NCI-H2081 treated with DMSO at 0.1 percent for 48 hours (cell line): Measurements from ENCODE around the gene TEX52.
"Not testable (repeated sequence)": the region's sequence is repeated elsewhere in the genome, so short reads cannot be mapped to it uniquely, and the experiment has no call there.

Source experiments
- DNase-seq: peaks from one replicate; lab custom pipeline; 2025; lab: John Stamatoyannopoulos, UW

The TEX52 gene

DNA sequence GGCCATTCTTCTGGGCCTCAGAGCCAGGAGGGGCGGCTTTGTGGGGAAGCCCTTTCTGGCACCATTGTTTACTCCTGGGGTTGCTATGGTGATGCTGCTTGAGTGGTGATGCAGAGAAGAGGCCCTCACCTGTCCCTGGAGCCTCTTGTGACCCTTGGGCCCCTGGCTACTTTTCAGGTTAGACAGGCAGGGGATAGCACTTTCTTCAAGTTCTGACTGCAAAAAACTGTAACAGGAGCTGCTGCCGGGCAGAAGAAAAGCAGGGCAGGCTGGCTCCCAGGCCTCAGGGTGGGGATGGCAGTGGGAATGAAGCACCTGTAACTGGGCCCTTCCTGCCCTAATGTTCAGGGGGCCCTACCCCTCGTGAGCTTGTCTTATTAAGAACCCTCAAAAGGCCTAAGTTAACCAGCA is at the start of gene TEX52:
Gene TEX52 (minus strand): TSS at position 19 of the 411 bp plus-strand sequence. CDS start 13 bp downstream, at position 6.
- no peak for DNase-seq

DNA sequence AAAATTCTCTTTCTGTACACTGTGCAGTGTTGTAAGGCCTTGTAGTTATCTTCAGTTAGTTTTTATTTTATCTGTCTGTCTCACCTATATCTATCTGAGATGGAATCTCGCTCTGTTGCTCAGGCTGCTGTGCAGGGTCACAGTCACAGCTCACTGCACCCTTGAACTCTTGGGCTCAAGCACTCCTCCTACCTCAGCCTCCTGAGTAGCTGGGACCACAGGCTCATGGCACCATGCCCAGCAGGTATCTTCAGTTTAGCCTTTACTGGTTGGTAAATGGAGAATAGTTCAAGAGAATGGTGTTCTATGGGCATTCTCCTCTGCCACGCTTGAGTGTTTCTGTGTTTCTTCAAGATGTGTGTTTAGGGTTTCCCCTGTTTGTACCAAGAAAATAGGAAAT is 47.4 kb upstream of the TEX52 start:
- no peak for DNase-seq

DNA sequence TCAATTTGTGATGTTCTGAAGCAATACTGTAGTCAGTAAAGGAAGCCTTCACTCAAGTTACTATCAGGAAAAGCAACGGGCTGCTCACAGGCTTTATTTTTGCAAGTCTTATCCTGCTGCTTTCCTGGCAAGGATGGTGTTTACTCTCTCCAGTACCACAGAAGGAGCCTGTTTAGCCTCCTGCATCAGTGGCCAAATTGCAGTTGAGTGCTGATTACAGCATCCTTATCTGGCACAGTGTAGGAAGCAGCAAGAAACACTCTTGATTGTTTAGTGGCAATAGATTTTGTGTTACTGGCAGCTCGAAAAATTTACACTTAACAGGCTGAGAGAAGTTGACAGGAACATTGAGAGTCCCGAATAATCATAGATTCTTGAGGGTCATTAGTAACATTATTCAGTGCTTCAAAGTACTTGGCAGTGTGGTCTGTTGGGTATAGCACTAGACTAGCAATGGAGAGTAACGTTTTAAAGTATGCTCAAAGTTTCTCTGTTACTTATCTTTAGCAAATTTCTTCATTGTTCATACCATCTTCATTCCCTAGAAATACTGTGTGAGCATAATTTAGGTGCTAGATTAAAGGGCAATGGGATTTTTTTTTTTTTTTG is 45.5 kb upstream of the TEX52 start:
- DNase-seq: no peak

DNA sequence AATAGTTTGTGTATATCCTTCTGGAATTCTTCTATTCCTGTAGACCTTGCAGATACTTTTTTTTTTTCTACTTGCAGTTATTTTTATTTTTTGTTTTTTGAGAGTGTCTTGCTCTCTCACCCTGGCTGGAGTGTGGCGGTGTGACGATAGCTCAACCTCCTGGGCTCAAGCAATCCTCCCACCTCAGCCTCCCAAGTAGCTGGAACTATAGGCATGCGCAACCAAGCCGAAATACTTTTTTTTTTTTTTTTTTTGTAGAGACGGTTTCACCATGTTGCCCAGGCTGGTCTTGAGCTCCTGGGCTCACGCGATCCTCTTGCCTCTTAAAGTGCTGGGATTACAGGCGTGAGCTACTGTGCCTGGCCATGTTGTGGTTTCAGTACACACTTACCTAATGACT is 43.8 kb upstream of the TEX52 start:
- DNase-seq: no peak

DNA sequence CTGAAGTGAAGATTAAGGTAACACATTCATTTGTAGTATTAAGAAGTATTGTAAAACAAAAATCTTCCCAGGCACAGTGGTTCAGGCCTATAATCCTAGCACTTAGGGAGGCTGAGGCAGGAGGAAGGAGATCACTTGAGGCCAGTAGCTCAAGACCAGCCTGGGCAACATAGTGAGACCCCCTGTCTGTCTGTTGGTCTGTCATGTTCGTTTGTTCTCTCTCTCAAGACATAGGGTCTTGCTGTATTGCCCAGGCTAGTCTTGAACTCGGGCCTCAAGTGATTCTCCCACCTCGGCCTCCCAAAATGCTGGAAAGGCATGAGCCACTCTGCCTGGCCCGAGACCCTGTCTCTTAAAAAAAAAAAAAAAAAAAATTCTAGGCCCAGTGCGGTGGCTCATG is 40.6 kb upstream of the TEX52 start:
- DNase-seq: no peak

DNA sequence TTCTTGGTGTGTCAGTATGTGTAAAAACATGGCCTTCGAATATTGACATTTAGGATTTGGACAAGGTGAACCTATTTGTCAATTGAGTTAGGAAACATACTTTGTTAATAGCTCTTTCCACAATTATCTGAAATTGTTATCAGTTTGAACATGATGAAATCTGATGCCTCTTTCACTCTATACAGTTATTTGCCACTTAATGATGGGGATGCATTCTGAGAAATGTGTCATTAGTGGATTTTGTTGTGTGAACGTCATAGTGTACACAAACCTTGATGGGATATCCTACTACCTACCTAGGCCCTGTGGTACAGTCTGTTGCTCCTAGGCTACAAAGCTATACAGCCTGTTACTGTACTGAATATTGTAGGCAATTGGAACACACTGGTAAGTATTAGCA is 38.7 kb upstream of the TEX52 start:
- no peak for DNase-seq

DNA sequence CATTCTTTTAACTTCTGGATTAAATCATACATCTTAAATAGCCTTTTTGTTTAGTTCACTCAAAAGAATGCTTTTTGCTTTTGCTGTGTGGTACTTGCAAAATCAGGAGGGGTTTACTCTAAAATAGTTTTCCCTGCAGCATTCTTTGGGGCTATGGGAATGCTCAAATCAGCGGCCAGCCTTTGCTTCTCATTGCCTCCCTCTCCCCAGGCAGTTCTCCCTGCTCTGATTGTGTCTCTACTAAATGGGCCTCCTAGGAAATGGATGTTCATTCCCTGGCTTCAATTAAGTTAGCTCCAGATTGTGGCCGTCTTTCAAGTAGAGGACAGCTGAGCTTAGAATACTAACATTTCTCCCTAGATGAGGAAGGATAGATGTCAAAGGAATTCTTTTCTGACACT is 38.2 kb upstream of the TEX52 start:
- no peak for DNase-seq

DNA sequence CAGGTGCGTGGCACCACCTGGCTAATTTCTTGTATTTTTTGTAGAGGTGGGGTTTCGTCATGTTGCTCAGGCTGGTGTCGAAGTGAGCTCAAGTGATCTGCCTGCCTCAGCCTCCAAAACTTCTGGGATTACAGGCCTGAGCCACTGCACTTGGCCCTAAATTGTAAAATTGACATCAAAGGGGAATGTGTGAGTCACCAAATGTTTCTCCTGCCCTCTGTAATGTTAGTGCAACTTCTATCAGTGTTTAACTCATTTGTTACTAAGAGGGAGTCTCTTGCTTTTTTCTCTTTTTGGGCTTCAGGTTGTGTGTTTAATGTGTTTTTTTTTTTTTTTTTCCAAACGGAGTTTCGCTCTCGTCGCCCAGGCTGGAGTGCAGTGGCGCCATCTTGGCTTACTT is 36.2 kb upstream of the TEX52 start:
- DNase-seq: no peak

DNA sequence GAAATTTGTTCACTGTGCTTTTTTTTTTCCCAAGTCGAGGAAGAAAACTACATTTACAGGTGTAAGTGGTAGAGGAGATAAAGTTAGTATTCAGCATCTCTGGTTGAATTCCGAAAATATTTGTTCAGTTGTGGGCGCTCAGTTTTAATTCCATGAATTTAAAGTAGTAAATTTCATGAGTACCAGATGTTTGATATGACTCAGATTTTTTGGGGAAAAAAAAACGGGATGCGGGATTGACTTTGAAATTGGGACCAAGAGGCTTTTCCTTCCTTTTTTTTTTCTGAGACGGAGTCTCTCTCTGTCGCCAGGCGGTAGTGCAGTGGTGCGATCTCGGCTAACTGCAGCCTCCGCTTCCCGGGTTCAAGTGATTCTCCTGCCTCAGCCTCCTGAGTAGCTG is 35.4 kb upstream of the TEX52 start:
- DNase-seq: no peak

DNA sequence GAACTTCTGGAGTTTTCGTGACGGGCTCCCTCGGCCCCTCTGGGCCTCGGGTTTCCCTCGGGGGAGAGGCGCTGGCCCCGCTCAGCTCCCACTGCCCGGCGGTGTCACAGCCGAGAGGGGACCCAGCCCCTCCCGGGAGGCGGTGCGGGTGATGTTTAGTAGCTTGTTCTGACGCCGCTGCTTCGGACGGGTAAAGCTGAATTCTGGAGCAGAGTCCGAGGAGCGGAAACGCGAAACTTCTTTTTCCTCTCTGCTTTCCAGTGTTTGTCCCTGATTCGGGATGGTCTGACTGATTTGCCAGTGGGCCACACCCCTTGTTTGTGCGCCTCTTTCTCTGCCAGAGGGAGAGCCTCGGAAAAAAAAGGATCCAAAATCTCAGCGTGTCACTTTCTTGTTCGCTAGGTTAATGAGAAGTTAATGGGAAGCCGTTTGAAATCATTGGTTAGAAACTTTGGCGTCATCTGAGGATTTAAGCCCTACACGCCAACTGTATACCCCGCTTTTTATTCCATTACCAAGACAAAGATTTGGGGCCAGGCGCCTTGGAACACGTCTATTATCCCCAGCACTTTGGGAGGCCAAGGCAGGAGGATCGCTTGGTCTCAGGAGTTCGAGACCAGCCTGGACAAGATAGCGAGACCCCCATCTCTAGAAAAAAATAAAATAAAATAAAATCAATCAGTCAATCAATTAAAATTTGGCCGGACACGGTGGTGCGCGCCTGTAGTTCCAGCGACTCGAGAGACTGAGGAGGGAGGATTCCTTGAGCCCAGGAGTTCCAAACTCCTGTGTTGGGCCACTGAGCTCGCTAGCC is 34.6 kb upstream of the TEX52 start:
- no peak for DNase-seq

DNA sequence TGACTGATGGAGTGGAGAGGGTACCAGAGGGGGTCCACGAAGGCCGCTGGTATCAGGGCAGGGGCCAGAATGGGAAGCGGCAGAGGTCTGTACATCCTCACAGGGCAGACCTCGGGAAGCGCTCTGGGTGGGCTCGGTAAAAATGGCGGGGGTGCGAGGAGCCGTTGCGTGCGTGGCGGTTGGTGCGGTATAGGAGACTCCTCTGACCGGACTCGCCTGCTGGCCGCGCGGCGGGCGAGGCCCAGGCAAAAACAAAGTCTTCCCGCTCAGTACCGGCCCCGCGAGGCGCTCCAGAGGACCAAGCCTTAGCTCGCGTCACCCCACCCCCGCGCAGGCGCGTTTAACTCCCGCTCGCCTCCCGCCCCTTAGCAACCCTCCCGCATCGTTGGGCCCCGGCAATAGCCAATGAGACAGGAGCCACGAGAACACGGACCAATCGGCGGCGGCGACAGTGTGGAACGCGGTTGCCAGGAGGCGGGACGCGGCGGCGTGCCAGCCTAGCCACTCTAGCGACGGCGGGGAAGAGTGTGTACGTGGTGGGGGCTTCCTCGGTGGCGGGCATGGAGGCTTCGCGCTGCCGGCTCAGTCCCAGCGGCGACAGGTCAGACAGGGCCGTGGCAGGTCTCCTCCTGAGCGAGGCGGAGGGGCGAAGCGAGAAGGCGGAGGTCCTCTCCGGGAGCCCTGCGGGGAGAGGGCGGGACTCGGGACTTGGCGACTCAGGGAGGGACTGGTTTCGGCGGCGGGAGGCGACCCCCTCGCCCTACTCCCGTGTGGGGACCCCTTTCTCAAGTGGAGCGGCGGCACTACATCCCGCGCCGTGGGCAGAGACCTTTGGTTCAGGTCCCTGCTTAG is 33.8 kb upstream of the TEX52 start, which contains the start of gene TULP3:
Gene TULP3 (plus strand): TSS at position 504 of the 852 bp plus-strand sequence. CDS start 57 bp downstream, at position 561.
- peak; percentile 91 for DNase-seq

DNA sequence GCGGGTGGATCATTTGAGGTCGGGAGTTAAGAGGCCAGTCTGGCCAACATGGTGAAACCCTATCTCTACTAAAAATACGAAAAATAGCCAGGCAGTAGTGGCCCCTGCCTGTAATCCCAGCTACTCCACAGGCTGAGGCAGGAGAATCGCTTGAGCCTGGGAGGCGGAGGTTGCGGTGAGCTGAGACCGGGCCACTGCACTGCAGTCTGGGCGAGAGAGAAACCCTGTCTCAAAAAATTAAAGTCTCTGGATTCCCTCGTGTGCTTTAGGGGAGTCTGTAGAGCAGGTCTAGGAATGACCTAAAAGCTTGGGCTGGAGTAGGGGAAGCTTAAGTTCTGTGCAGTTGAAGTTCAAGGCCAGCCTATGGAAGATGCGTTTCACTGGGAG is 33.2 kb upstream of the TEX52 start:
- no peak for DNase-seq

DNA sequence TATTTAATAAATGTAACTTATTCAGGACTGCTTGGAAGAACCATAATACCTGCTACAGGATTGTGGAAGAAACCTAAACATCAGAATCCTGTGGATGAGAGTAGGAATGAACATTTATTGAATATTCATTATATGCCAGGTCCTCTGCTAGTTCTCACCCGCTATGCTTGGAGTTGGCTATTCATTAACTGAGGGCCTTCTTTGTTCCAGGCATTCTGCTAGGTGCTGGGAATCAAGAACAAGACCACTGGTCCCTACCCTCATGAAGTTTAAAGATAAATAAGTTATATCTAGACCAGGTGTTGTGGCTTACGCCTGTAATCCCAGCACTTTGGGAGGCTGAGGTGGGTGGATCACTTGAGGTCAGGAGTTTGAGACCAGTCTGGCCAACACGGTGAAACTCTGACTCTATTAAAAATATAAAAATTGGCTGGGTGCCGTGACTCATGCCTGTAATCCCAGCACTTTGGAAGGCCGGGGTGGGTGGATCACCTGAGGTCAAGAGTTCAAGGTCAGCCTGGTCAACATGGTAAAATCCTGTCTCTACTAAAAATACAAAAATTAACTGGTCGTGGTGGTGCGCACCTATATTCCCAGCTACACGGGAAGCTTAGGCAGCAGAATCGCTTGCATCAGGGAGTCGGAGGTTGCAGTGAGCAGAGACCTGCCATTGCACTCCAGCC is 30.1 kb upstream of the TEX52 start:
- DNase-seq: no peak

DNA sequence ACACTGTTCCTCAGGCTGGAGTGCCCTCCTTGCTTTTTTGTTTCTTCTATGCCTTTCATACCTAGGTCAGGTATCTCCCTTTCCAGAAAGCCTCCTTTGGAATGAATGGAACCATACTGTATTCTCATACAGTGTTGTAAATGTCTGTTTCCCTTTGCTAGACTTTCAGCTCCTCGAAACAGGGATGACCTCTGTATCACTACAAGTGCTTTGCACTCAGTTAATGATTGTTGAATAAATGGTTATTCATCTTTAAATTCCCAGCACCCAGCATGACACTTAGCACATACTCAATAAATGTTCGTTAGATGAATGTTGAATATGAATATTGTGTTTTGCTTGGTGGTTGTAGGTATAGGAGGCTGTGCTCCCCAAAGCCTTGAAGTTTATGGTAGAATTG is 28.0 kb upstream of the TEX52 start:
- no peak for DNase-seq

DNA sequence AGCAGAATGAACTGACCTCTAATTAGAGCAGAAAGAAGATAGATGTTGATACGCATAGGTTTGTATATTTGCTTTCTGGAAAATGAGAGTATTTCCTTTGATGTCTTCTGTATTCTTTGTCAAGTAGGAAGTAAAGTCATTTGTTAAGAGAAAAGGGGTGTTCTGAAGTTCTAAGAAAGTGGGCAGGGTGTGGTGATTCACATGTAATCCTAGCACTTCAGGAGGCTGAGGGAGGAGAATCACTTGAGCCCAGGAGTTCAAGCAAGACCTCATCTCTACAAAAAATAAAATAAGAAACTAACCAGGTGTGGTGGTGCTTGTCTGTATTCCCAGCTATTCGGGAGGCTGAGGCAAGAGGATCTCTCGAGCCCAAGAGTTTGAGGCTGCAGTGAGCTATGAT is 23.0 kb upstream of the TEX52 start:
- DNase-seq: no peak

DNA sequence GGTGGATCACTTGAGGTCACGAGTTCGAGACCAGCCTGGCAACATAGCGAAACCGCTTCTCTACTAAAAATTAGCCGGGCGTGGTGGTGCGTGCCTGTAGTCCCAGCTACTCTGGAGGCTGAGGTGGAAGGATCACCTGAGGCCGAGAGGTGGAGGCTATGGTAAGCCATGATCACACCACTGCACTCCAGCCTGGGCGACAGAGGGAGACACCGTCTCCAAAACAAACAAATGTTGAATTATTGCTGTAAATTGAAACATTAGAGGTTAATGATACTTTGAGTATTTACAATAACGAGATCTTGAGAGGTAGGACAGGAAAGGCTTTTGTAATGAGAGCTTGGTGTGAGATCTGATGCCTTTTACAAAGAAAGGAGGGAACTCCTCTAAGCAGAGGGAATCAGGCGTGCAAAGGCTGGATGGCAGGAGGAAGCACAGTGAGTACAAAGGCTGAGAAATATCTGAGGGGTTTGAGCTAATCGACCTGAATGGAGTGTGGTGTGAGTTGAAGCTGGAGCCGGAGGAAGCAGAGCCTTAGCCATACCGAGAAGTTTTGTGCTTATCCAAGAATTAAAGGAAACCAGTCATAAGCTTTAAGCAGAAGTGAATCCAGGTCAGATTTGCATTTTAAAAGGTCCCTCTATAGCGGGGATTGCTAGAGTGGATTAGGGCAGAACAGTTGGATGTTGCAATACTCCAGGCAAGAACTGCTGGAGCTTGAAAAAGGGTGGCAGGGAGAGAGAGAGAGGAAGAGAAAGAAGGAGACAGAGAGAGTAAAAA is 21.3 kb upstream of the TEX52 start:
- no peak for DNase-seq

DNA sequence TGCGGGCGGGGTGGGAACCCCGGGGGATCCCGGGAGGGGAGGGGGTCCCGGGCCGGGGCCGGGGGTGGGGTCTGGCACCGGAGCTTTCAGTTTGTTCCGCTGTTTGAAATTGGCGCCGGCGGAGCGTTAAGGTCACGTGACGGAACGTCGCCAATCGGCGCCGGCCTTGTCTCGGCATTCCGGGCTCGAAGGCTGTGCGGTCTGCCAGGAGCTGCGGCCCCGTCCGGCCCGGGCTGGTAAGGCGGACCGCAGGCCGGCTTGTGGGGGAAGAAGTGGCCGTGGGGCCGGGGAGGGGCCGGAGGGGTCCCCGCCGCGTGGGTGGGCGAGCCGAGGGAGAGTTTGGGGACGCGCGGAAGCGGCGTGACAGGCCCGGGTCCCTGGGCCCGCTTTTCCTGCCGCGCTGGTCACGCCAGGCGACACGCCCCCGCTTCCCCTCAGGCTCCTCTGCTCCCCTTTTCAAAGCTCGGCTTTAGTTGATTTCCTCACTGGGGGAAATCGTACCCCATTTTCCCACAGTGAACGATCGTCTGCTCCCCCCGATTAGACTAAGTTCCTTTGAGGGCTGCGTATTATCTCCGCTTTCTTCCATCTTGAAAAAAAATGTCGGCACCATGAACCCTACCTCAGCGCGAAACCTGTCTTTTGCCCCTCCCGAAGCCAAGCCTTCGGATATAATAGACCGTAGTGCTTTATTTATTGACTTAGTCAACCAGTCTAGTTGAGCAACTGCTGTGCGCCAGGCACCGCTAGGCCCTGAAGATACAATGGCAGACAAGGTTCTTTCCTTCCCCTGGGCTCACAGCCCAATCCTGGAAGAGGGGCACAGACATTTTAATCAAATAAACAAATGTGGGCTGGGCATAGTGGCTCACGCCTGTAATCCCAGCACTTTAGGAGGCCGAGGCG is 20.5 kb upstream of the TEX52 start, which contains the start of the genes FOXM1 and RHNO1:
Gene FOXM1 (minus strand): TSS at position 128 of the 906 bp plus-strand sequence. CDS start 2,696 bp downstream, outside the sequence.
Gene RHNO1 (plus strand): TSS at position 177 of the 906 bp plus-strand sequence. CDS start 8,144 bp downstream, outside the sequence.
- DNase-seq: peak; percentile 69

DNA sequence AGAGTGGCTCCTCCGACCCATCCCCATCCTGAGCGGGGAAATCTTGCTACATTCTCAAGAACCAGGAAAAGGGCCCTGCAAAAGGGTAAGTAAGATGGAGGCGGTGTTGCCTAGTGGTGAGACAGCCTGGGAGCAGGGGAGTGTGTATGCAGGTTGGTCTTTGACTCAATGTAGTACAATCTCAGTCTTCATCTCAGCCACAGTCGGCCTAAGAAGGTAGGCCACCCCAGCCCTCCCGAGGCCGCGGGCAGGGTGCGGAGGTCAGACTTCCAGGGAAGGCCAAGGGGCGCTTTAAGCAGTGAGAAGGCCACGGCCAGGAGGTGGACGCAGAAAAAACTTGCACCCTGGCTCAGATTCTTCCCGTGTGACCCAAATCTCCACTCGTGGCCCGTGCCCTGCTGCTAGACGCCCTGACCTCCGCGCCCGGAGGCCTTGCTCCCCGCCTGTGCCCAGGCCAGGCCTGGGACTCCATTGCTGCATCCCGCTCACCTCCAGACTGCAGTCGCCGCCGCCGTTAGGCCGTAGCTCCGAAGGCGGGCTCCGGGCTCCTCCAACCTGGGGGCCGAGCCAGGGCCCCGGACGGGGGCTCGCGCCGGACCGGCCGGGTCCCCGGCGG is 19.7 kb upstream of the TEX52 start:
- DNase-seq: no peak

DNA sequence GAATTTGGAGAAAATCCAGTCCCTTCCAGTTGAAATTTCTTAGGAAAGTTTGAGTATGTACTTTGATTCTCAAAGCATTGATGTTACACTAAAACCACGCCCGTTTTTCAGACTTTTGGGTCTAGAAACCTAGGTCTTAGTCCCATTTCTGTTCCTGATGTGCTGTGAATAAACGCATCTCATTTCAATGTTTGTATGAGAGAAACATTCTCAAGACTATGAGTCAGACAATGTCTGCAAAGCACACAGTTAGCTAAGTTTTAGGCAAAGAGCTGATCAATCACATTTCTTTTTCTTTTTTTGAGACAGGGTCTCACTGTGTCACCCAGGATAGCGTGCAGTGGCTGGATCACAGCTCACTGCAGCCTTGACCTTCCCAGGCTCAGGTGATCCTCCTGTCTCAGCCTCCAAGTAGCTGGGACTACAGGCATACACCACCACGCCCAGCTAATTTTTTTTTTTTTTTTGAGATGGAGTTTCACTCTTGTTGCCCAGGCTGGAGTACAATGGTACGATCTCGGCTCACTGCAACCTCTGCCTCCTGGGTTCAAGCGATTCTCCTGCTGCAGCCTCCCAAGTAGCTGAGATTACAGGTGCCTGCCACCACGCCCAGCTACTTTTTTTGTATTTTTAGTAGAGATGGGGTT is 12.3 kb upstream of the TEX52 start:
- DNase-seq: not testable (repeated sequence)
